Kasumi-1 (cell line): ENCODE data around the gene DHX8.

Experiments
- DNase-seq, 2 experiments: peaks; one replicate each; lab custom pipeline; 2025; lab: John Stamatoyannopoulos, UW

The DHX8 gene

GRCh38 chr17:43547659-43548256, 64.0 kb downstream of the DHX8 start:
- DNase-seq: no peak

GRCh38 chr17:43548689-43549379, 65.1 kb downstream of the DHX8 start:
- DNase-seq: no peak

- DNase-seq: no peak
Observed at GRCh38 chr17:43549496-43549895, 65.7 kb downstream of the DHX8 start.

- DNase-seq: peak in 1 of 2 experiments; percentile 17
Observed at GRCh38 chr17:43550754-43551153, 67.0 kb downstream of the DHX8 start.

GRCh38 chr17:43552229-43552837, 68.6 kb downstream of the DHX8 start:
- no peak for DNase-seq

- DNase-seq: no peak
Observed at GRCh38 chr17:43553573-43553972, 69.8 kb downstream of the DHX8 start.

- DNase-seq: no peak
Observed at GRCh38 chr17:43554857-43555256, 71.1 kb downstream of the DHX8 start.

DNA sequence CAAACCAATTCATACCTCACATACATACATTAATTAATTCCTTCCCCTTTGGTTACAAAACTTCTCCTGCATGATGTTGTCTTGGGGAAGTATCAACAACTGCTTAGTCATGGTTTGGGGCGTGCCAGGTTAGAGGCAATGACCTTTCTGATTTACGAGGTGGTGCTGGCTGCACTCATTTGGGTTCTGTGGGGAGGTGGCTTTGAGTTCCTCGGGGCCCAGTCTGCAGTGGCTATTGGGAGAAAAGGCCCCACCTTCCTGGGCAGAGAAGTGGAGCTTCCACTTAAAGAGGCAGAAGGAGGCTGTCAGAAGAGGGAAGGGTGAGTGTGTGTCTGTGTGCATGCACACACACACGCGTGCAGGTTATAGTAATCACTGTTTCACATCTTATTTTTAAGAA, 72.5 kb downstream of the DHX8 start:
- DNase-seq: no peak

DNA sequence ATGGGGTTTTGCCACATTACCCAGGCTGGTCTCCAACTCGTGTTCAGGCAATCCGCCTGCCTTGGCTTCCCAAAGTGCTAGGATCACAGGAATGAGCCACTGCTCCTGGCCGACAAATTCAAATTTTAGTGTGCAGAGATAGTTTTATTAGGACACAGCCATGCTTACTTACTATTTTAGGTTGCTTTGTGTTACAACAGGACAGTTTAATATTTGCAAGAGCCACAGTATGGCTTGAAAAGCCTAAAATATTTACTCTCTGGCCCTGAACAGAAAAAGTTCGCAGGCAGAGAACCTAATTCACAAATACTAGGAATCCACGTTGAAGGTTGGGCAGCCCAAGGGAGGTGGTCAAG, 75.0 kb downstream of the DHX8 start:
- DNase-seq: no peak

- DNase-seq: no peak
Observed at GRCh38 chr17:43559161-43559816, 75.5 kb downstream of the DHX8 start.

- DNase-seq: no peak
Observed at GRCh38 chr17:43560461-43561427, 77.0 kb downstream of the DHX8 start.

DNA sequence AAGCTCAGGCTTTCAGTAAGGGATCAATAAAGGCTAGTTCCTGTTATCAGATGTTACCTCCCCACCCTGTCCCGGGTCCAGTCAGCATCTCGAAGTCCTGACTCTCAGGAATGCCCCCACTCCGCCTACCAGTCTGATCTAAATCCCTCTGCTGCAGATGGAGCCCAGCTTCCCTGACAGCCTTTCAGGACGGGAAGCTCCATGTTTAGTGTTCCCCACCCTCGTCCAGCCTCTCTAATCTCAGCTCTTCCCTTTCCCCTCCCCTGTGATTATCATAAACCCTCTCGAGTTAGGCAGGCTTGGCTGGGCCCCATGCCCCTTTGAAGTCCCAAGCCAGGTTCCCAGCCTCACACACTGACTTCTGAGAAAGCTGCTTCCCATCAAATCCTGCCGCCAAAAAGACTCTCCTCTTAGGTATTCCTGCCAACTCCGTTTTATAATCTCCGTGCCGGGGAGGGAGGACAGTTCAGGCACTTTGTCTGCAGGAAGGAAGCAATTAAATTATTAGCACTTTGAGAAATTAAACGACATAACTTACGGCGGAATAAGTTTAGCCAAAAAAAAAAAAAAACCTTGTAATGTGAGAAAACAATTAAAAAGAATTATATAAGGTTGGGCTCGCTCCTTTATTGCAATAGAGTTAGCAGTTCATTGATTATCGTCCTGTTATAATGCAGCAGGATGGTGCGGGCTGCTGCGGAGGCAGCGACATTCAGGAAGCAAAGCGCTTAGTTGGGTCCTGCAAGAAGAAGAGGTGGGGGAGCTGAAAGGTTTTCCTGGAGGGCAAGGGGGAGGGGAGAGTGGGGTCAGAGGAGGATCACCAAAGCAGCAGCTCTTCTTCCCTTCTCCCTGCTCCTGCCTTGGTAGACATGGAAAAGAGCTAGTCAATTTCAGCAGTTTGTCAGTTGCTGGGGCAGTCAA, 79.2 kb downstream of the DHX8 start:
- DNase-seq: no peak

DNA sequence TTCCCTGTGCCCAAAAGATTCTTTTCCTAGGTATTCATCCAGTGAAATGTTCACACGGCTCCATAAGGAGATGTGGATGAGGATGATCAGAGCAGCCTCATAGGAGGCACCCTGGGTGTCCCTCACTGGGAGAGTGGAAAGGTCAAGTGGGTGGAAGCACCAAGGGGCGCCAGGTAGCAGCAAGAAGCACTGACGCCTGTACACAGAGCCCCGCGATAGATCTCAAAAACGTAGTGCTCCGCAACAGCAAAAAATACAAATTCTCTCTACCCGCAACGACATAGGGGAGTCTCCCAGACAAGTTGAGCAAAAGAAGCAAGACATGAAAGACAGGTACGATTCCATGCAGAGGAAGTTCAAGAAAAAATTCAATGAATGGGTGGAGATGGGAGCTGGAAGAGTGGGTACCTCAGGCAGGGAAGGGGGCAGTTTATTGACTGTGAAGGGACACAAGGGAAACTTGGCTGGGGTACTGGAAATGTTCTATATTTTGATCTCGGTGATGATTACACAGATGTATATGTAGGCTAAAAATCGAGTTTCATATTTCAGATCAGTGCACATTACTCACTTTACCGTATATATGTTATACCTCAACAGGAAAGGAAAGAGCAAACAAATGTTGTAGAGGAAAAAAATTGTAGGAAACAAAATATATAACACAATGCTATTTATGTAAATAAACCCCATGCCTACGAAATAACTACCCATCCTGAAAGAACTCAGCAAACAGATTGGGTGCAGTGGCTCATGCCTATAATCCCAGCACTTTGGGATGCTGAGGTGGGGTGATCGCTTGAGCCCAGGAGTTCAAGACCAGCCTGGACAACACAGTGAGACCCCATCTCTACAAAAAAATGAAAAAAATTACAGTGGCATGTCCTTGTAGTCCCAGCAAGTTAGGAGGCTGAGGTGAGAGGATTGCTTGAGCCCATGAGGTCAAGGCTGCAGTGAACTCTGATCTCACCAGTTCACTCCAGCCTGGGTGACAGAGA, 80.1 kb downstream of the DHX8 start:
- DNase-seq: no peak

- no peak for DNase-seq
Observed at GRCh38 chr17:43568506-43569082, 84.8 kb downstream of the DHX8 start.

- DNase-seq: no peak
Observed at GRCh38 chr17:43570518-43570928, 86.7 kb downstream of the DHX8 start.

GRCh38 chr17:43572368-43572980, 88.7 kb downstream of the DHX8 start:
- no peak for DNase-seq

- DNase-seq: no peak
Observed at GRCh38 chr17:43573579-43574321, 90.0 kb downstream of the DHX8 start.

DNA sequence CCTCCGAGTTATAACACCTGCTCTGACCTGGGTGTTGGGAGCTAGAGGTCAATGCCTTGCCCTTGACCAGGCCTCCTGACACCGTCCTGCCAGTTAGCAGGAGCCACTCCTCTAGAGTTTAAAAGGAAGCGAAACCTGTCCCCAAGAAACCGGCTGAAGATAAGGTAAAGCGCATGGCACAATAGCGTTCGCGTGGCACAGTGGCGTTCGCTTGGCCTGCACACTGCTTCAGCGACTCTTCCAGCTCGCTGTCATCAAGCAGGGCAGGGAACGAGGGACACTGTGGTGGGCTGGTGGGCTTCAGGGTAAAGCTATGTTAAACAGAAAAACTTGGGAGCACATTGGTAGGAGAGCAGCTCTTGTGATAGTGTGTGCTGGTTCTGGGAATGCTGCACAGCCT, 90.6 kb downstream of the DHX8 start:
- DNase-seq: no peak
